Renal cortex interstitium (tissue), 11 donors: Measurements from ENCODE around the gene FANCC. TPM values are rescaled to one million over a fixed set of nuclear protein-coding genes. Genes with fewer than 3 reads are reported as not detected.
A peak's percentile ranks its signal among the peaks of the same experiment; 100 is the strongest.
"Not testable (repeated sequence)": the region's sequence is repeated elsewhere in the genome, so short reads cannot be mapped to it uniquely, and the experiment has no call there.

Source experiments
- DNase-seq, 11 donors: peaks; one replicate each; pipeline ENCODE4 v3.0.0-alpha.2; 2013; ENCODE audit warnings: low read depth in 9 of 11, low spot score in 4 of 11; ENCODE audit errors: extremely low read depth in 1 of 11
- polyA plus RNA-seq, 3 donors: library from polyadenylated mRNA; unstranded; fragments of 120-200 nt; gene quantifications; one replicate each; pipeline ENCODE4 v1.2.1, GENCODE V29; 2013; ENCODE audit not compliant: insufficient read length in 3 of 3

FANCC gene
- polyA plus RNA-seq, 3 donors: 21.4 to 24.4 (median 23.9) TPM

- DNase-seq: no peak
Observed at GRCh38 chr9:95215336-95215898, 102.1 kb downstream of the FANCC start.

GRCh38 chr9:95213117-95213516 is 104.4 kb downstream of the FANCC start:
- DNase-seq: no peak

- DNase-seq: no peak
Observed at GRCh38 chr9:95211028-95211427, 106.5 kb downstream of the FANCC start.

GRCh38 chr9:95207403-95207802 is 110.1 kb downstream of the FANCC start:
- DNase-seq: no peak

DNA sequence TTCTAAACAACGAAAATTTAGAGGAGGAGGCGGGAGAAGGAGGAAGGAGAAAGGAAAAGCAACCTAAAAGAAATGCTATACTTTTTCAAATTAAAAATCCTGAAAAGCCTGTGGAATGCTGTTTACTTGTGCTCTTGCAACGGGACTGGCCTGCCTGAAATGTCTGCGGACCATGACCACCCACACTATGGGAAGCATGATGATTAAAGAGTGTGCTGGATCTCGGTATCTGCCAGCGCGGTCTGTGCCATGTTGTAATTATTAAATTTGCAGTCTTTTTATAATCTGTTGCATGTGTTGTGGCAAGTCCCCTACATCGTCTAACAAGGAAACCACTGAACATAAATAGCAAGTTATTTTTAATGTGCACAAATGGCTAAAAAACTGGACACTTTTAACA is 111.4 kb downstream of the FANCC start:
- no peak for DNase-seq

- no peak for DNase-seq
Observed at GRCh38 chr9:95204710-95205109, 112.8 kb downstream of the FANCC start.

GRCh38 chr9:95204310-95204709 is 113.2 kb downstream of the FANCC start:
- DNase-seq: no peak

- DNase-seq: not testable (repeated sequence)
Observed at GRCh38 chr9:95203019-95203418, 114.5 kb downstream of the FANCC start.

DNA sequence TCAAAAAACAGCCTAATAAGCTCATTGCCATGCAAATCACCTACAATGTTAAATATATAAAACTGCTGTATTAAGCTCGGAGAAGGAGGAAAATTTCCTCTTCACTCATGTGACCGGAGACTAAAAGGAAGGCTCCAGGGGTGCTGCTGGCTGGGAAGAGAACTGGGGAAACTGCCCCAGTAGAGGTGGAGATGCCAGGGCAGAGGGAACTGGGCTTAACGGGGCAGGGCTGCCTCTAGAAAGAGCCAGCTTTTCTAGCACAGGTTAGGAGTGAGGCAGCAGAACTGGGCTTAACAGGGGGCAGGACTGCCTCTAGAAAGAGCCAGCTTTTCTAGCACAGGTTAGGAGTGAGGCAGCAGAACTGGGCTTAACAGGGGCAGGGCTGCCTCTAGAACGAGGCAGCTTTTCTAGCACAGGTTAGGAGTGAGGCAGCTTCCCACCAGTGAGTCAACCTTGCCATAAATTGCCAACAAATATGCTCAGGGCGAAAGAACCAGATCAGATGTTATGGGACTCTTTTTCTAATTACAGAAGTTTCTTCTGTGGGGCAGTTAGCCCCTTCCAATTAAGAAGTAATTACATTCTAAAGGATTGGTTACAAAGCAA is 115.3 kb downstream of the FANCC start:
- no peak for DNase-seq

DNA sequence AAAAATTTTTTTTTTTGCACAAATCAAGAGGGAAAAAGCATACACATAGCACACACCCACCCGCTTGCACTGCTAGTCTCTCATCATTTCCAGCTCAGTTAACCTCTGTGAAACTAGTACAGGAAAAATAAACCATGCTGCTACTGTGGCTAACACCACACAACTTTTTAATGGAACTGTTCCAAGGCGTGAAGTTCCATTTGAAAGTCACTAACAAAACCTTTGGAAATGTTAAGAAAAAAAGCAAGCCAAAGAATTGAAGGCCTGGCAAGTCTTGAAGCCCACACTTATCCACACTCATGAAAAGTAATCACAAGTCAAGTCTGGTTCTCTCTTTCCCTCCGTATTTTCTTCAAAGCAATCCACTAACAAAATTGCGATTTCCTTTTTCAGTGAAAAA is 116.3 kb downstream of the FANCC start:
- no peak for DNase-seq

GRCh38 chr9:95197692-95198271 is 119.7 kb downstream of the FANCC start:
- no peak for DNase-seq

DNA sequence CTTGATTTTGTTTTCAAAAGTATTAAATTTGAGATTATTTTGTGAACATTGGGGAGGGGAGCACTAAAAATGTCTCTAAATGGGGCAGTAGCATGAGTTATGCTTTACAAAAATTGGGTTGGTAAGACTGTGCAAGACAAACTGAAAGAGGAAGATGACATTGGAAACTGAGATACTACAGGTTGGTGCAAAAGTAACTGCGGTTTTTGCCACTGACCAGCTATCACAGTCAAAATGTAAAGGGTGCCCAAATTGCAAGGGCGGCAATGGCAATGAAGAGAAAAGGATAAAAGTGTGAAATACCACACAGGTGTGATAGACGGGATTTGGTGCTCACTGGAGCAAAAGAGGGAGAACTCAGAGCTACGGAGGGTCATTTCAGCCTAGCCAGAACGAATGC is 124.0 kb downstream of the FANCC start:
- DNase-seq: no peak

GRCh38 chr9:95193067-95193466 is 124.4 kb downstream of the FANCC start:
- DNase-seq: no peak

DNA sequence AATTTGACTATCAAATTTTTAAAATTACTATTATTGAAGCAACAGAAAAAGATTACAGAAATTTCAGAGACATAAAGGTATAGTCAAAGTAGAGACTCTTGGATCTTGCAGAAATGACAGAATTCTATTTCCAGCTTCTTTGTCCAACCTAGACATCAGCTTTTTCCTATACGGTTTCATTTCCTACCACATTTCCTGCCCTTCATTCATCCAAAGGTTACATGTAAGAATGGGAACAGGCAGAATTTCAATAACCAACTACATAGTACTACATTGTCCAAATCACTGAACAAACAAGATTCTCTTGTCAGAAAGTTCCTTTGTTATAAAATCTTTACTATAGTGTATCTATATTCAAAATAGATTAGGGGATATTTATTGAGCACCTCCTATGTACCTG is 124.9 kb downstream of the FANCC start:
- no peak for DNase-seq

DNA sequence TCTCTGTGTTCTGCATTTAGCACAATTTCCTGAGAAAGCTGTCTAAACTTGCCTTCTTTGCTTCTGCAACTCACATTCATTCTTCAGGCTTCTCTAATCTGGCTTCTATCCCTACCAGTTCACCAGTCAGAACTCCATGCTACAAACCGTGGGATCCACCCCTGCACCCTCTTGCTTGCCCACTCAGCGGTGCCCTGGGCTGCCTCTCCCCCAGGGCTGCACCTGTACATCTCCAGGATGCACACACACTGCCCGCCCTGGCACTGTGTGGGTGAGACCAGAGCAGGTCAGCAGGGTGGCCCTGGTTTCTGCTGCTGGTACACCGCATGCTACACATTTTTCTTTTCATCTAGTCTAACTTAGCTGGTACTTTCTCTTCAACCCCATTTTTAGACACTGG is 127.1 kb downstream of the FANCC start:
- no peak for DNase-seq

- peak; percentile 33 to 84 (median 60) for DNase-seq
Observed at GRCh38 chr9:95189251-95190098, 128.0 kb downstream of the FANCC start.

DNA sequence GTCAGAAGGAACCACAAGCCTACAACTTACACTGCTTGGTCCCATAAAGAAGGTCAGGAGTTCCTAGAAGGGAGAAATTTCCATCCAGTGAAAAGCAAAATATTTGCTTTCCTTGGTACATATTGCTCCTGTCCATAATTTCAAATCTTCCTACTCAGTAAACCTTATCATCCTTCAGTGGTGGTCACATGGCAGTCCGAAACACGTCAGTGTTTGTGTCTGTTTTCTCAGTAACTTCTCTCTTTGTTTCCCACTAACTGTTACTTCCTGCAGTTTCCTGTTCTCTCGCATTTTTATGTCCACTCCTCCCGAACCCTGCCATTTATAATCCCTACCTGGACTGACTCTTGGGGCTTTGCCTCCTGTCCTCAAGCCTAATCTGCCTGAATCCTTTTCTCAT is 129.1 kb downstream of the FANCC start:
- no peak for DNase-seq

DNA sequence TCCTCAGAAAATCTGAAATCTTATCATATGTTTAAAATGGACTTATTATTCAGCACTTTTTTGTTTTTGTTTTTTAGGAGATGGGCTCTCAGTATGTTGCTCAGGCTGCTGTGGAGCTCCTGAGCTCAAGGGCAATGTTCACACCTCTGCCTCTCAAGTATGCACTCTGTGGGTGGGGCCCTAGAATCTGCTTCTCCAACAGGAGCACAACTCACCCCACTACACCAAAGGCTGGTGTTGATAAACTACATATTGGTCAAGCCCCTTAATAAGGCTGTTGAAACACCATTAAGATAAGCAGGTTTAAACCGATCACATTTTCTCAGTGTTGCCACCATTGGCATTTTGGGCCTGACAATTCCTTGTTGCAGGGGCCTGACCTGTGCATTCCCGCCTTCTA is 131.6 kb downstream of the FANCC start:
- DNase-seq: no peak

- DNase-seq: peak in 1 of 11 donors; percentile 45
Observed at GRCh38 chr9:95182854-95183563, 134.5 kb downstream of the FANCC start.
